Panc1 (cell line): ENCODE data around the gene SEPHS1. TPM values are rescaled to one million over a fixed set of nuclear protein-coding genes. Genes with fewer than 3 reads are reported as not detected.

ENCODE experiments used
- ATAC-seq: fragments of 200-7000 bp; cut with Tn5 transposase; 2 replicates; pipeline ENCODE4 v1.9.1; 2020; ENCODE audit warnings: mild to moderate bottlenecking, moderate library complexity
- BruUV-seq: library from RNA; stranded (reverse); fragments of 400-500 nt; replicated peaks from 2 replicates; lab custom pipeline; 2021; lab: Mats Ljungman, UMichigan
- CTCF ChIA-PET: fragments of 300-600 bp; sonication (Branson Sonifier 250); formaldehyde crosslinking; loops from one replicate; lab custom pipeline; 2022; ENCODE audit warnings: antibody characterized with exemption; lab: Charles Lee
- POLR2A ChIA-PET: fragments of 300-600 bp; sonication (Branson Sonifier 250); formaldehyde crosslinking; loops from one replicate; lab custom pipeline; 2022; ENCODE audit warnings: antibody characterized with exemption; lab: Charles Lee
- DNase-seq: peaks from one replicate; pipeline ENCODE4 v3.0.0-alpha.2; 2010; ENCODE audit warnings: low read depth, low spot score
- H3K27ac ChIP-seq: 2 replicates; pipeline ENCODE4 v1.5.1; 2011; ENCODE audit warnings: mild to moderate bottlenecking, low read length, inconsistent platforms
- H3K27me3 ChIP-seq: fragments of 200-500 bp; sonication (Bioruptor generic); 2 replicates; pipeline ENCODE4 v1.6.0; 2014; ENCODE audit warnings: low read length, inconsistent platforms; ENCODE audit not compliant: control insufficient read depth, insufficient read depth
- H3K36me3 ChIP-seq: fragments of 200-500 bp; sonication (Bioruptor generic); 2 replicates; pipeline ENCODE4 v1.5.1; 2014; ENCODE audit warnings: inconsistent platforms, mild to moderate bottlenecking, low read length, moderate library complexity; ENCODE audit not compliant: control insufficient read depth, insufficient read depth
- H3K4me1 ChIP-seq: 2 replicates; pipeline ENCODE4 v1.5.1; 2011; ENCODE audit warnings: inconsistent platforms, mild to moderate bottlenecking, low read length, moderate library complexity; ENCODE audit not compliant: control insufficient read depth, insufficient read depth
- H3K4me3 ChIP-seq, 2 experiments: 2 replicates each; pipeline ENCODE4 v1.5.1; 2011 to 2012; ENCODE audit warnings: low read depth in 2 of 2, low read length in 2 of 2, mild to moderate bottlenecking in 2 of 2, inconsistent platforms in 1 of 2, moderate library complexity in 1 of 2
- H3K9me3 ChIP-seq: fragments of 200-500 bp; sonication (Bioruptor generic); 2 replicates; pipeline ENCODE4 v1.5.1; 2014; ENCODE audit warnings: low read depth, mild to moderate bottlenecking, inconsistent platforms, low read length, moderate library complexity; ENCODE audit not compliant: control insufficient read depth, insufficient read depth
- POLR2AphosphoS5 ChIP-seq: IDR thresholded peaks from 2 replicates; pipeline ENCODE4 v1.6.1; 2012; ENCODE audit warnings: mild to moderate bottlenecking, low read depth, low read length, moderate library complexity
- SIN3A ChIP-seq: IDR thresholded peaks from 2 replicates; pipeline ENCODE4 v1.6.1; 2012; ENCODE audit warnings: low read depth, mild to moderate bottlenecking, low read length, moderate library complexity, borderline replicate concordance; ENCODE audit not compliant: insufficient read depth
- TCF7L2 ChIP-seq: IDR thresholded peaks from 2 replicates; pipeline ENCODE4 v1.6.1; 2011; ENCODE audit warnings: mild to moderate bottlenecking, low read depth, low read length, inconsistent platforms
- in situ Hi-C: cut with HindIII; loops from 2 replicates; pipeline ENCODE4 v1.10.0; 2016; ENCODE audit warnings: low sequenced_read_pairs, low pct_unique_long_range_greater_than_20kb
- intact Hi-C: fragments of 100-400 bp; cut with micrococcal nuclease; formaldehyde crosslinking; loops from one replicate; pipeline ENCODE4 v1.10.0; 2022; ENCODE audit not compliant: unreplicated experiment
- total RNA-seq: library from RNA; stranded (reverse); gene quantifications from one replicate; pipeline ENCODE4 v1.2.1, GENCODE V29; 2021; ENCODE audit not compliant: unreplicated experiment
- TF ChIP-seq, protein P1 (sequence below), 2 experiments: IDR thresholded peaks; 2 replicates each; pipeline ENCODE4 v1.6.1; 2011 to 2012; ENCODE audit warnings: low read depth in 2 of 2, control low read depth in 1 of 2, low read length in 1 of 2, mild to moderate bottlenecking in 1 of 2, moderate library complexity in 1 of 2; ENCODE audit not compliant: insufficient read depth in 1 of 2
- TF ChIP-seq, protein P2 (sequence below): fragments of 450-650 bp; IDR thresholded peaks from 2 replicates; pipeline ENCODE4 v1.5.1; 2017; ENCODE audit warnings: mild to moderate bottlenecking

Gene SEPHS1
- total RNA-seq, 1 experiment from 2014 or later: 47.1 TPM

DNA sequence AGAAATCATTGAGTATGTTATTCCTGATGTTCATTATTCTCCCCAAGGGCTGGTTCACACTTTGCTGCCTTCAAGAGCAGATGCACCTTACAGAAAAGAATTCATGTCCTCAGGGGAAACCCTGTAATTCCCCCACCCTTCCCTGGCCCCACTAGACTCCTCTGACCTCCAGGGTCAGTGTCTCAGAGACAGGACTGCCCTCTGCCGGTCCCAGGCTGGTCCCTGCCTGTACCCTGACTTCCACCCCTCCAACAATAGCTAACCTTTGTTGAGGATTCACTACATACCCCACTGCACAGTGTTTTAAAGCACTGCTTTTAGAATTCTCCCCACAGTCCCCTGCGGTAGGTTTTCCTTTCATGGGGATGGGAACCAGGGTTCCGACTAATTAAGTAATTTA is 4.4 kb upstream of the SEPHS1 start:
- ATAC-seq (no peak), DNase-seq (no peak)
- 0 out of 2 replicates have a peak, but pooled peaks cover 2% of the 10 kb centered on the region for H3K27me3 ChIP-seq
- BruUV-seq: no TSS peak
- peaks cover 4% of the 10 kb centered on the region; the same call in 1 of the 2 replicates for H3K36me3 ChIP-seq
- intact Hi-C loops: no loop called here
- no peak overlapping the region for H3K4me3 ChIP-seq
- POLR2A ChIA-PET: interaction anchor here (0.6 kb wide), 1 partner anchor 181 kb away, joined by 3 read pairs; no protein-coding TSS in a partner anchor
- TF ChIP-seq, protein P1, sequence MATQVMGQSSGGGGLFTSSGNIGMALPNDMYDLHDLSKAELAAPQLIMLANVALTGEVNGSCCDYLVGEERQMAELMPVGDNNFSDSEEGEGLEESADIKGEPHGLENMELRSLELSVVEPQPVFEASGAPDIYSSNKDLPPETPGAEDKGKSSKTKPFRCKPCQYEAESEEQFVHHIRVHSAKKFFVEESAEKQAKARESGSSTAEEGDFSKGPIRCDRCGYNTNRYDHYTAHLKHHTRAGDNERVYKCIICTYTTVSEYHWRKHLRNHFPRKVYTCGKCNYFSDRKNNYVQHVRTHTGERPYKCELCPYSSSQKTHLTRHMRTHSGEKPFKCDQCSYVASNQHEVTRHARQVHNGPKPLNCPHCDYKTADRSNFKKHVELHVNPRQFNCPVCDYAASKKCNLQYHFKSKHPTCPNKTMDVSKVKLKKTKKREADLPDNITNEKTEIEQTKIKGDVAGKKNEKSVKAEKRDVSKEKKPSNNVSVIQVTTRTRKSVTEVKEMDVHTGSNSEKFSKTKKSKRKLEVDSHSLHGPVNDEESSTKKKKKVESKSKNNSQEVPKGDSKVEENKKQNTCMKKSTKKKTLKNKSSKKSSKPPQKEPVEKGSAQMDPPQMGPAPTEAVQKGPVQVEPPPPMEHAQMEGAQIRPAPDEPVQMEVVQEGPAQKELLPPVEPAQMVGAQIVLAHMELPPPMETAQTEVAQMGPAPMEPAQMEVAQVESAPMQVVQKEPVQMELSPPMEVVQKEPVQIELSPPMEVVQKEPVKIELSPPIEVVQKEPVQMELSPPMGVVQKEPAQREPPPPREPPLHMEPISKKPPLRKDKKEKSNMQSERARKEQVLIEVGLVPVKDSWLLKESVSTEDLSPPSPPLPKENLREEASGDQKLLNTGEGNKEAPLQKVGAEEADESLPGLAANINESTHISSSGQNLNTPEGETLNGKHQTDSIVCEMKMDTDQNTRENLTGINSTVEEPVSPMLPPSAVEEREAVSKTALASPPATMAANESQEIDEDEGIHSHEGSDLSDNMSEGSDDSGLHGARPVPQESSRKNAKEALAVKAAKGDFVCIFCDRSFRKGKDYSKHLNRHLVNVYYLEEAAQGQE (IDR thresholded peaks at IDR 0.05; ENCODE audit: insufficient read depth in 1 of 2, low read depth in 2 of 2, low read length in 1 of 2): no peak
- TF ChIP-seq, protein P2, sequence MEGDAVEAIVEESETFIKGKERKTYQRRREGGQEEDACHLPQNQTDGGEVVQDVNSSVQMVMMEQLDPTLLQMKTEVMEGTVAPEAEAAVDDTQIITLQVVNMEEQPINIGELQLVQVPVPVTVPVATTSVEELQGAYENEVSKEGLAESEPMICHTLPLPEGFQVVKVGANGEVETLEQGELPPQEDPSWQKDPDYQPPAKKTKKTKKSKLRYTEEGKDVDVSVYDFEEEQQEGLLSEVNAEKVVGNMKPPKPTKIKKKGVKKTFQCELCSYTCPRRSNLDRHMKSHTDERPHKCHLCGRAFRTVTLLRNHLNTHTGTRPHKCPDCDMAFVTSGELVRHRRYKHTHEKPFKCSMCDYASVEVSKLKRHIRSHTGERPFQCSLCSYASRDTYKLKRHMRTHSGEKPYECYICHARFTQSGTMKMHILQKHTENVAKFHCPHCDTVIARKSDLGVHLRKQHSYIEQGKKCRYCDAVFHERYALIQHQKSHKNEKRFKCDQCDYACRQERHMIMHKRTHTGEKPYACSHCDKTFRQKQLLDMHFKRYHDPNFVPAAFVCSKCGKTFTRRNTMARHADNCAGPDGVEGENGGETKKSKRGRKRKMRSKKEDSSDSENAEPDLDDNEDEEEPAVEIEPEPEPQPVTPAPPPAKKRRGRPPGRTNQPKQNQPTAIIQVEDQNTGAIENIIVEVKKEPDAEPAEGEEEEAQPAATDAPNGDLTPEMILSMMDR: no peak; the same call in 1 of the 2 replicates
- TF ChIP-seq SIN3A (no peak), TCF7L2 (no peak), POLR2AphosphoS5 (no peak)
- CTCF ChIA-PET: no interaction called here
- no peaks in the 10 kb centered on the region for H3K9me3 ChIP-seq
- no peak overlapping the region for H3K27ac ChIP-seq
- in situ Hi-C loops: no loop called here
- H3K4me1 ChIP-seq: no peaks in the 10 kb centered on the region

DNA sequence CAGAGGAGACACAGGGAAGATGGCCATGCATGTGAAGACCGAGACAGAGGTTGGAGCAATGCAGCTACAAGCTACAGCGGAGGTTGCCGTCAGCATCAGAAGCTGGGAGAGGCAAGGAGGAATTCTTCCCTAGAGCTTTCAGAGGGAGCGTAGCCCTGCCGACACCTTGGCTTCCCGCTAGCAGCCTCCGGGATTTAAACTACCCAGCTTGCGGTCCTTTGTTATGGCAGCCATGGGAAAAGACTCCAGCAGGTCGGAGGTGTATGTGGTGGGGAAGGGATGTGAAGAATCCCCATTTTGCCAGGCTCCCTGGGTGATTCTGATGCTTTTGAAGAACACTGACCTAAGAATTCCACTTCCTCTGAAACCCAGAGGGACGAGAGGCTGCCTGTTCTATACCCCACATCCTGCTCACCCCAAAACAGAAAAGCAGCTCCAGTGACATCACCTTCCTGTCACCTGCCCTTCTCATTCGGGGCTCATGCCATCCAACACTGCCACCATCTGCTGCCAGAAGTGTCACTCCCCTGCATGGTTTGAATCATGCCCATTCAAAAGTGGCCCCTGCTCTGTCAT is 3.3 kb upstream of the SEPHS1 start:
- in situ Hi-C loops (no loop called here), intact Hi-C loops (no loop called here)
- ATAC-seq (no peak), DNase-seq (no peak)
- Histone ChIP-seq H3K27ac (no peak overlapping the region), H3K27me3 (no peaks in the 10 kb centered on the region), H3K9me3 (no peaks in the 10 kb centered on the region), H3K4me3 (no peak overlapping the region), H3K4me1 (peaks cover 3% of the 10 kb centered on the region; the same call in 1 of the 2 replicates), H3K36me3 (peaks cover 7% of the 10 kb centered on the region)
- BruUV-seq: no TSS peak
- TF ChIP-seq SIN3A: no peak
- TF ChIP-seq POLR2AphosphoS5: no peak
- no peak for TF ChIP-seq TCF7L2
- TF ChIP-seq, protein P1 (IDR thresholded peaks at IDR 0.05; ENCODE audit: insufficient read depth in 1 of 2, low read depth in 2 of 2, low read length in 1 of 2): no peak
- TF ChIP-seq, protein P2: no peak
- ChIA-PET POLR2A (no interaction called here), CTCF (interaction anchor here (0.7 kb wide), 1 partner anchor 90 kb away, joined by 3 read pairs; no protein-coding TSS in a partner anchor)
